Nephron progenitor cell (in vitro differentiated cells): ENCODE measurements around the gene RPS16.

Experiments used
- DNase-seq: peaks from one replicate; pipeline ENCODE4 v3.0.0; 2021
- H3K27ac Mint-ChIP-seq: 2 replicates; pipeline ENCODE4 v1.8.0; 2021; ENCODE audit warnings: mild to moderate bottlenecking, moderate library complexity, mixed read lengths
- H3K27me3 Mint-ChIP-seq: 2 replicates; pipeline ENCODE4 v1.8.0; 2021; ENCODE audit warnings: mild to moderate bottlenecking, low read depth, mixed read lengths; ENCODE audit not compliant: poor library complexity
- H3K36me3 Mint-ChIP-seq: 2 replicates; pipeline ENCODE4 v1.8.0; 2021; ENCODE audit warnings: low read depth, mixed read lengths
- H3K4me1 Mint-ChIP-seq: 2 replicates; pipeline ENCODE4 v1.8.0; 2021; ENCODE audit warnings: mixed read lengths
- H3K4me3 Mint-ChIP-seq: 2 replicates; pipeline ENCODE4 v1.8.0; 2021; ENCODE audit warnings: mild to moderate bottlenecking, moderate library complexity, mixed read lengths
- H3K9me3 Mint-ChIP-seq: 2 replicates; pipeline ENCODE4 v1.8.0; 2021; ENCODE audit warnings: mild to moderate bottlenecking, moderate library complexity, mixed read lengths
- CTCF ChIP-seq: fragments of 200-600 bp; sonication (generic); IDR thresholded peaks from 2 replicates; pipeline ENCODE4 v1.5.0; 2021; ENCODE audit warnings: antibody characterized with exemption

Gene RPS16

GRCh38 chr19:39407410-39407659 is 28.4 kb downstream of the RPS16 start:
- H3K4me1 Mint-ChIP-seq: peaks cover 65% of the 10 kb centered on the region
- H3K27me3 Mint-ChIP-seq: peaks cover 11% of the 10 kb centered on the region
- no peak for TF ChIP-seq CTCF
- no peak for DNase-seq
- H3K9me3 Mint-ChIP-seq: no peaks in the 10 kb centered on the region
- peak overlapping the region; percentile 89 for H3K4me3 Mint-ChIP-seq
- no peak overlapping the region for H3K27ac Mint-ChIP-seq
- no peaks in the 10 kb centered on the region for H3K36me3 Mint-ChIP-seq

GRCh38 chr19:39406656-39407409 is 28.9 kb downstream of the RPS16 start, which contains the start of gene ZFP36:
Gene ZFP36 (plus strand): TSS chr19:39406847. CDS start chr19:39406905, 58 bp downstream.
- peak; percentile 85 for DNase-seq
- H3K4me3 Mint-ChIP-seq: peak within 1 kb of the TSS; percentile 89
- H3K27me3 Mint-ChIP-seq: peaks cover 11% of the 10 kb centered on the region
- H3K36me3 Mint-ChIP-seq: no peaks in the 10 kb centered on the region
- H3K27ac Mint-ChIP-seq: peak within 1 kb of the TSS; percentile 12
- H3K4me1 Mint-ChIP-seq: peaks cover 70% of the 10 kb centered on the region
- no peaks in the 10 kb centered on the region for H3K9me3 Mint-ChIP-seq
- TF ChIP-seq CTCF: no peak

- H3K36me3 Mint-ChIP-seq: no peaks in the 10 kb centered on the region
- H3K4me1 Mint-ChIP-seq: peaks cover 70% of the 10 kb centered on the region
- no peak for DNase-seq
These were observed 29.6 kb downstream of the RPS16 start for GRCh38 chr19:39405958-39406655.

GRCh38 chr19:39405261-39405957 is 30.3 kb downstream of the RPS16 start:
- Mint-ChIP-seq H3K27ac (no peak overlapping the region), H3K4me3 (peak overlapping the region; percentile 85), H3K9me3 (no peaks in the 10 kb centered on the region), H3K36me3 (no peaks in the 10 kb centered on the region), H3K27me3 (peaks cover 11% of the 10 kb centered on the region), H3K4me1 (peaks cover 69% of the 10 kb centered on the region)
- no peak for TF ChIP-seq CTCF
- no peak for DNase-seq

More at GRCh38 chr19:39405958-39406655, 29.6 kb downstream of the RPS16 start:
- TF ChIP-seq CTCF: no peak
- Mint-ChIP-seq H3K4me3 (peak overlapping the region; percentile 85), H3K27me3 (peaks cover 11% of the 10 kb centered on the region), H3K27ac (peak overlapping the region; percentile 12), H3K9me3 (no peaks in the 10 kb centered on the region)

- Mint-ChIP-seq H3K27me3 (peaks cover 7% of the 10 kb centered on the region), H3K4me3 (peak overlapping the region; percentile 84), H3K27ac (peak overlapping the region; percentile 97), H3K4me1 (peaks cover 71% of the 10 kb centered on the region), H3K36me3 (peaks cover 14% of the 10 kb centered on the region), H3K9me3 (no peaks in the 10 kb centered on the region)
- TF ChIP-seq CTCF: no peak
- peak; percentile 75 for DNase-seq
These were observed 32.1 kb downstream of the RPS16 start for GRCh38 chr19:39403331-39404312.
